Kidney (tissue), 14 donors: ENCODE measurements around the gene PHTF2. TPM values are rescaled to one million over a fixed set of nuclear protein-coding genes. Genes with fewer than 3 reads are reported as not detected.
"Not testable (repeated sequence)": the region's sequence is repeated elsewhere in the genome, so short reads cannot be mapped to it uniquely, and the experiment has no call there.

Experiments used
- DNase-seq, 5 donors: peaks; one replicate each; pipeline ENCODE4 v3.0.0-alpha.2; 2013 to 2020
- FAIRE-seq: peaks from 2 replicates; lab custom pipeline; 2012; peaks lifted over from hg19 to GRCh38; lab: Jason Lieb, UNC
- H3K27ac ChIP-seq, 2 donors: one replicate each; pipeline ENCODE4 v1.7.0; 2013; ENCODE audit warnings: low read depth in 2 of 2, low read length in 2 of 2, inconsistent platforms in 1 of 2
- H3K27me3 ChIP-seq: one replicate; pipeline ENCODE4 v1.7.1; 2013; ENCODE audit warnings: low read length, inconsistent platforms; ENCODE audit not compliant: control insufficient read depth, insufficient read depth
- H3K36me3 ChIP-seq, 3 donors: one replicate each; pipeline versions ENCODE4 v1.7.0 to v1.7.1; 2013; ENCODE audit warnings: low read length in 3 of 3, control low read depth in 1 of 3, inconsistent platforms in 1 of 3; ENCODE audit not compliant: insufficient read depth in 3 of 3, control insufficient read depth in 2 of 3
- H3K4me1 ChIP-seq, 3 donors: one replicate each; pipeline versions ENCODE4 v1.7.0 to v1.7.1; 2013; ENCODE audit warnings: low read length in 3 of 3, inconsistent platforms in 1 of 3, low read depth in 1 of 3; ENCODE audit not compliant: control insufficient read depth in 2 of 3, insufficient read depth in 2 of 3
- H3K4me3 ChIP-seq, 3 donors: one replicate each; pipeline versions ENCODE4 v1.7.0 to v1.8.1; 2013; ENCODE audit warnings: low read length in 3 of 3, control low read depth in 1 of 3, inconsistent platforms in 1 of 3
- H3K9ac ChIP-seq, 3 donors: one replicate each; pipeline versions ENCODE4 v1.7.0 to v1.7.1; 2013; ENCODE audit warnings: low read length in 3 of 3, control low read depth in 1 of 3, inconsistent platforms in 1 of 3
- H3K9me3 ChIP-seq, 3 donors: one replicate each; pipeline versions ENCODE4 v1.7.0 to v1.7.1; 2013; ENCODE audit warnings: low read length in 3 of 3, control low read depth in 1 of 3, inconsistent platforms in 1 of 3; ENCODE audit not compliant: control insufficient read depth in 2 of 3, insufficient read depth in 1 of 3
- CTCF ChIP-seq: IDR thresholded peaks from 3 replicates; pipeline ENCODE4 v1.5.1; 2012; ENCODE audit warnings: mild to moderate bottlenecking, moderate library complexity, borderline replicate concordance; ENCODE audit not compliant: insufficient read depth; ENCODE audit errors: extremely low read depth
- intact Hi-C: fragments of 100-400 bp; cut with DNase I; formaldehyde crosslinking; loops from one replicate; pipeline ENCODE4 v1.11.1; 2022
- polyA plus RNA-seq: library from polyadenylated mRNA; stranded (reverse); fragments of 350-450 nt; fragmentation: Illumina TruSeq; extraction: RNeasy Lipid Tissue Mini Kit (QIAGEN cat#74804); gene quantifications from one replicate; pipeline ENCODE4 v1.2.3, GENCODE V29; 2014; ENCODE audit warnings: low read depth, low replicate concordance; ENCODE audit not compliant: insufficient read depth
- total RNA-seq: library from RNA; stranded (reverse); fragmentation: NEBNext Ultra II Directional; extraction: Animal tissue kit (Norgen Biotek cat#: 25700); gene quantifications from one replicate; pipeline ENCODE4 v1.2.1, GENCODE V29; 2021
- donor health status: control.
- donor health status: control.
- donor health status: control.
- donor health status: control.
- donor health status: control.
- donor health status: DM: yes; HTN: yes; CAD: no.
- donor health status: Normal renal cell carcinoma (clear cell type).

PHTF2 gene
- total and polyA plus RNA-seq, 2 donors from 2014 or later: 6.0 to 13.8 TPM

GRCh38 chr7:77833136-77833535, 34.6 kb downstream of the PHTF2 start:
- H3K9me3 ChIP-seq: no peaks in the 10 kb centered on the region
- no peak overlapping the region for H3K27ac ChIP-seq
- H3K4me3 ChIP-seq: no peak overlapping the region
- H3K27me3 ChIP-seq: no peaks in the 10 kb centered on the region
- no peak for TF ChIP-seq CTCF
- no peak overlapping the region for H3K9ac ChIP-seq
- no peak for DNase-seq
- intact Hi-C loops: no loop called here
- H3K36me3 ChIP-seq: no peaks in the 10 kb centered on the region
- FAIRE-seq: no peak
- H3K4me1 ChIP-seq: peaks cover 0 to 3% (median 0%) of the 10 kb centered on the region in 3 donors

- H3K27ac ChIP-seq, H3K9me3 ChIP-seq, H3K9ac ChIP-seq, H3K27me3 ChIP-seq, H3K4me1 ChIP-seq, FAIRE-seq, intact Hi-C loops, H3K4me3 ChIP-seq, DNase-seq, H3K36me3 ChIP-seq: not testable (repeated sequence)
Measured at GRCh38 chr7:77836425-77836824, 37.9 kb downstream of the PHTF2 start.

- peaks cover 0 to 3% (median 0%) of the 10 kb centered on the region in 3 donors for H3K4me1 ChIP-seq
- no peaks in the 10 kb centered on the region for H3K27me3 ChIP-seq
- no peaks in the 10 kb centered on the region for H3K9me3 ChIP-seq
- no peak overlapping the region for H3K27ac ChIP-seq
- H3K4me3 ChIP-seq: no peak overlapping the region
- H3K9ac ChIP-seq: no peak overlapping the region
- intact Hi-C loops: no loop called here
- TF ChIP-seq CTCF: no peak
- no peak for DNase-seq
- no peaks in the 10 kb centered on the region for H3K36me3 ChIP-seq
- FAIRE-seq: peak; percentile 56
Measured at GRCh38 chr7:77837275-77837674, 38.7 kb downstream of the PHTF2 start.

- FAIRE-seq: no peak
- Histone ChIP-seq H3K36me3 (no peaks in the 10 kb centered on the region), H3K4me3 (no peak overlapping the region), H3K9me3 (no peaks in the 10 kb centered on the region), H3K9ac (no peak overlapping the region), H3K27me3 (no peaks in the 10 kb centered on the region), H3K27ac (no peak overlapping the region), H3K4me1 (peaks cover 0 to 3% (median 0%) of the 10 kb centered on the region in 3 donors)
- intact Hi-C loops: no loop called here
- no peak for DNase-seq
- no peak for TF ChIP-seq CTCF
Measured at GRCh38 chr7:77837966-77838365, 39.4 kb downstream of the PHTF2 start.
